GM21367 (cell line): ENCODE data around the gene KLHL15.
"Not testable (repeated sequence)": the region's sequence is repeated elsewhere in the genome, so short reads cannot be mapped to it uniquely, and the experiment has no call there.

ENCODE experiments used
- ATAC-seq: cut with Tn5 transposase; IDR thresholded peaks from one replicate; pipeline ENCODE4 v1.9.1; 2021; ENCODE audit not compliant: unreplicated experiment

The KLHL15 gene, protein sequence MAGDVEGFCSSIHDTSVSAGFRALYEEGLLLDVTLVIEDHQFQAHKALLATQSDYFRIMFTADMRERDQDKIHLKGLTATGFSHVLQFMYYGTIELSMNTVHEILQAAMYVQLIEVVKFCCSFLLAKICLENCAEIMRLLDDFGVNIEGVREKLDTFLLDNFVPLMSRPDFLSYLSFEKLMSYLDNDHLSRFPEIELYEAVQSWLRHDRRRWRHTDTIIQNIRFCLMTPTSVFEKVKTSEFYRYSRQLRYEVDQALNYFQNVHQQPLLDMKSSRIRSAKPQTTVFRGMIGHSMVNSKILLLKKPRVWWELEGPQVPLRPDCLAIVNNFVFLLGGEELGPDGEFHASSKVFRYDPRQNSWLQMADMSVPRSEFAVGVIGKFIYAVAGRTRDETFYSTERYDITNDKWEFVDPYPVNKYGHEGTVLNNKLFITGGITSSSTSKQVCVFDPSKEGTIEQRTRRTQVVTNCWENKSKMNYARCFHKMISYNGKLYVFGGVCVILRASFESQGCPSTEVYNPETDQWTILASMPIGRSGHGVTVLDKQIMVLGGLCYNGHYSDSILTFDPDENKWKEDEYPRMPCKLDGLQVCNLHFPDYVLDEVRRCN

GRCh38 chrX:24027086-24027485 lies at the start of gene KLHL15:
Gene KLHL15, minus strand, starts transcription at chrX:24027186. Its CDS starts 20,493 bp downstream, at chrX:24006693.
- ATAC-seq, result no peak

DNA sequence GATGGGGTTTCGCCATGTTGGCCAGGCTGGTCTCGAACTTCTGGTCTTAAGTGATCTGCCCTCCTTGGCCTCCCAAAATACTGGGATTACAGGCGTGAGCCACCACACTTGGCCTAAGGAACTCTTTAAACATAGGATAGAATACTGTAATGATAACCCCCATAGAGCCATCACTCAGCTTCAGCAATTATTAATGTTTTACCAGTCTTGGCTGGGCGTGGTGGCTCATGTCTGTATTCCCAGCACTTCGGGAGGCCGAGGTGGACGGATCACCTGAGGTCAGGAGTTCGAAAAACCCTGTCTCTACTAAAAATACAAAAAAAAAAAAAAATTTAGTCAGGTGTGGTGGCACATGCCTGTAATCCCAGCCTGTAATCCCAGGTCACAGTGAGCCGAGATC lies 42.9 kb upstream of the KLHL15 start:
- no peak for ATAC-seq

GRCh38 chrX:24063488-24063887 lies 36.5 kb upstream of the KLHL15 start:
- ATAC-seq, result no peak

DNA sequence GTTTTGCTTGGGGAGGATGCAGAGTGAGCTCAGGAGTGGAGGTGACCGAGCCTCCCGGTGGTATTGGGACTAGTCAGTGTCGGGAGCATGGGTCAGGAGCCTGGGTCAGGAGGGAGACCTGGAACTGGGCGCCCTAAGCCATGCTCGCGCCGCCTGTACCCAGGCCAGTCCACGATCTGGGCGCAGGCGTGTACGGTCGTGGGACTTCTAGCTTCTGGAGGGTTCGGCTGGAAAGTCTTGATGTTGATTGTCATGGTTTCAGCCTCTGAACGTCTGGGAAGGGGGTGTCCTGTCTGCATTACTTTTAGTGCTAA lies 28.0 kb upstream of the KLHL15 start:
- ATAC-seq, result peak; percentile 7

- ATAC-seq, result peak; percentile 91
Measured at GRCh38 chrX:24054182-24055042, 27.4 kb upstream of the KLHL15 start, which contains the start of gene EIF2S3. Gene EIF2S3, plus strand, starts transcription at chrX:24054956. Its CDS starts 13 bp downstream, at chrX:24054969.

DNA sequence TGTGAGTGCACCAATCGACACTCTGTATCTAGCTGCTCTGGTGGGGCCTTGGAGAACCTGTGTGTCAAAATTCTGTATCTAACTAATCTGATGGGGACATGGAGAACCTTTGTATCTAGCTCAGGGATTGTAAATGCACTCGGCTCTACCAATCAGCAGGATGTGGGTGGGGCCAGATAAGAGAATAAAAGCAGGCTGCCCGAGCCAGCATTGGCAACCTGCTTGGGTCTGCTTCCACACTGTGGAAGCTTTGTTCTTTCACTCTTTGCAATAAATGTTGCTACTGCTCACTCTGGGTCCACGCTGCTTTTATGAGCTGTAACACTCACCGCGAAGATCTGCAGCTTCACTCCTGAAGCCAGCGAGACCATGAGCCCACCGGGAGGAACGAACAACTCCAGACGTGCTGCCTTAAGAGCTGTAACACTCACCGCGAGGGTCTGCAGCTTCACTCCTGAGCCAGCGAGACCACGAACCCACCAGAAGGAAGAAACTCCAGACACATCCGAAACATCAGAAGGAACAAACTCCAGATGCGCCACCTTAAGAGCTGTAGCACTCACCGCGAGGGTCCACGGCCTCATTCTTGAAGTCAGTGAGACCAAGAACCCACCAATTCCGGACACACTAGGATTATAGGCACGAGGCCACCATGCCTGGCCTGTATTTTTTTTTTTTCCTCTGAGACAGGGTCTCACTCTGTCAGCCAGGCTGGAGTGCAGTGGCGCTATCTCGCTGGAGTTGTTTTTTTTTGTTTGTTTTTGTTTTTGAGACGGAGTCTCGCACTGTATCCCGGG lies 23.7 kb upstream of the KLHL15 start:
- not testable (repeated sequence) for ATAC-seq

DNA sequence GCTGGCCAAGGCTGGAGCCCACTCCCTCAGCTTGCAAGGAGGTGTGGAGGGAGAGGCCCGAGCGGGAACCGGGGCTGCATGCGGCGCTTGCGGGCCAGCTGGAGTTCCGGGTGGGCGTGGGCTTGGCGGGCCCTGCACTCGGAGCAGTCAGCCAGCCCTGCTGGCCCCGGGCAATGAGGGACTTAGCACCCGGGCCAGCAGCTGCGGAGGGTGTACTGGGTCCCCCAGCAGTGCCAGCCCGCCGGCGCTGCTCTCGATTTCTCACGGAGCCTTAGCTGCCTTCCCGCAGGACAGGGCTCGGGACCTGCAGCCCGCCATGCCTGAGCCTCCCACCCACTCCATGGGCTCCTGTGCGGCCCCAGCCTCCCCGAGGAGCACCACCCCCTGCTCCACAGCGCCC lies 22.7 kb upstream of the KLHL15 start:
- ATAC-seq, result not testable (repeated sequence)

DNA sequence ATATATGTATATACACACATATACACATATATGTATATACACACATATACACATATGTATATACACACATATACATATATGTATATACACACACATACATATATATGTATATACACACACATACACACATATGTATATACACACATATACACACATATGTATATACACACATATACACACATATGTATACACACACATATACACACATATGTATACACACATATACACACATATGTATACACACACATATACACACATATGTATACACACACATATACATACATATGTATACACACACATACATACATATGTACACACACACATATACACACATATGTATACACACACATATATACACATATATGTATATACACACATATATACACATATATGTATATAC lies 19.1 kb upstream of the KLHL15 start:
- not testable (repeated sequence) for ATAC-seq

GRCh38 chrX:24037729-24038128 lies 10.7 kb upstream of the KLHL15 start:
- ATAC-seq, result no peak

DNA sequence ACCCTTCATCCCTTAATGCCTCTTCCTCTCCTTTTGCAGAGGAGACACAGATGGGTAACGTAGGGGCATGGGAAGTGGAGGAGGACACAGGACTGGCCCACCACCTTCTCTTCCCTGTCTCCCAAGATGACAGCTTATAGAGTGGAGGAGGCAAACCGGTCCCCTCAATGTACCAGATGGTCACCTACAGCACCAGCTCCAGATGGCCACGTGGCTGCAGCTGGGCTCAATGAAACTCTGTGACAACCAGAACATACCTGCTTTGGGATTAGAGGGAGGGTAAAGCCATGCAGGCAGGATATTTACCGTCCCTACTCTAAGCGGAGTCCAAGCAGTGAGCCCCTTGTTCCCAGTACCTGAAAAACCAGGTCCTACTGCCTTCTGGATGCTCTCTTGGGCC lies 7.5 kb upstream of the KLHL15 start:
- ATAC-seq, result no peak

DNA sequence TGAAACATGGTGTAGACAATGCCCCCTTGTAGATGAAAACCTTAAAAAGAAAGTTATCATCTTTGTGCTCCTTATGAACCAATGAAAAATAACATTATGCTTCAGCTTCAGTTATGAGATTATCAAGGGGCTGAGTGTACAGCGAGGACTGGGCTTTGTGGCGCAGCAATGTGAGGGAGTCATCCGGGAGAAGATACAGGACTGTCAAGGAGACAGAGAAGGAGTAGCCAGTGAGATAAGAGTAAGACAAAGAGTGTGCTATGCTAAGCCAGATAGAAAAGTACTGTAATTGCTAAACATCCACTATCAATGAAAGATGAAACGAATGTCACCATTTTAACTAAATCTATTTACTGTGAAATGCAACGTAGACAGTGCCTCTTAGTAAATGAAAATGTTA lies 3.6 kb upstream of the KLHL15 start:
- no peak for ATAC-seq

- no peak for ATAC-seq
Measured at GRCh38 chrX:24027985-24028384, 999 bp upstream of the KLHL15 start.

- no peak for ATAC-seq
Measured at GRCh38 chrX:24026432-24026831, 554 bp downstream of the KLHL15 start.

GRCh38 chrX:24025741-24026403 lies 1.1 kb downstream of the KLHL15 start:
- peak; percentile 18 for ATAC-seq

DNA sequence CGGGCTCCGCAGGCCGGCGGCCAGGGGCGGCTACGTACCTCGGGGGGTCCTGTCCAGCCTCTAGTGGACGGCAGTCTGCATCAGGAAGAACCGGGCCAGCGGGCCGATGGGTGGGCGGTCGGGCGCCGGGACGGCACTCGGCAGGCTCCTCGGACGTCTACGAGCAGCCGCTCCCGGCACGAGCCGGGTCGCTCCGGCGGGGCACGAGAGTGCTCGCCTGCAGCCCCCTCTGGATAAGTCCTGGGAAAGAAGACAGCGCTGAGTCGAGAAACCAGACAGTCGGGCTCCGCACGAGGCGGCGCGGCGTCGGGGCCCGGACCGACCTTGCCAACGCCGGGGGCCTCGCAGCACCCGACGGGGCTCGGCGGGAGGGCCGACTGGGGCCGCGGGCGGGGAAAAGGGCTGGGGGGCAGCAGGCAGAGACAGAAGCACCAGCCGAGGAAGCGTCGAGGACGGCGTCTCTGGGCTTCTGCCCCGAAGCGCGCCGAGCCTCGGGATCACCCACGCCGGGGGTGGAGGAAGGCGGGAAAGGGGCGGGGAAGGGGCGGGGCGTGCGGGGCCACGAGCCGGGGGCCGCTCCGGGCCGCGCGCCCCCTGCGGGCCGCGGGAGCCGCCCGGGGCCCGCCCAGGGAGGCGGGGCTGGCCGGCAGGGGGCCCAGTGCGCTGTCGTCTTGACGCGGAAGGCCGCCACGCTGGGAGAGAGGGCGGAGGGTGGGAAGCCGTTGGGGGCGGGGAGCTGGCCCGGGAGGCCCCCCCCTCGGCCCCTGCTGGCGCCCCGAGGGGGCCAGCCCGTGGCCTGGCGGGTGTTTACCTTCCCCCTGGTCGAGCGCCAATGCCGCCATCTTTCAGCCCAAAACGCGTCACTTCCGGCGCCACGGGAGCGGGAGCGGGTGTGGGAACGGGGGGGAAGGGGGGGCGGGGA lies 1.9 kb downstream of the KLHL15 start:
- ATAC-seq, result peak; percentile 81

DNA sequence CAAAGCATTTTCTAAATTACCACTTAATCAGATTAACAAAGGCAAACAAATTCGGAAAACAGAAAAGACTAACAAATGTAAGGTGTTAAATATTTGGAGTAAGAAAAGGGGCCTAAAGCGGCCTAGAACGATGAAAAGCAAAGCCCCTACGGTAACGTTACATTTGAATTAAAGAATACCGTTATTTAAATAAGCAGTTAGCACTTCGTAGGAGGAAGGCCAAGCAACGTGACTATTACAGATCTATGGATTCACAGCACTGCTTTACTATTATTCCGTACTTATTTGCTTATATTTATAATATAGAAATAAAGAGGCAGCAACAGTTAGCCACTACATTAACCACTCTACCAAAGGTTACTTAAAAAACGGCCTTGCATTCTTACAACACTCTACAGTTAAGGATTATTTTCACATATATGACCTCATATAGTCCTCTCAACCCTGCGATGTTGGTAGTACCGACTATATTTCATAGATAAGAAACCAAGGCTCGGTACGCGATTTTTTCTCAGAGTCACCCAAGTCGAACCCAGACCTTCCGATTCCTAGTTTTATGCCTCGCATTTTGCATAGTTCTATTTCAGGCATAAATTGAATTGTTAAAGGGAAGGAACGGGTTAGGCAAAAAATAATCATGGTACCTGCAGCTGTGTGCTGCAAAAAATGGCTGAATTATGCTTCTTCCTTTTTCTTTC lies 2.9 kb downstream of the KLHL15 start:
- no peak for ATAC-seq

DNA sequence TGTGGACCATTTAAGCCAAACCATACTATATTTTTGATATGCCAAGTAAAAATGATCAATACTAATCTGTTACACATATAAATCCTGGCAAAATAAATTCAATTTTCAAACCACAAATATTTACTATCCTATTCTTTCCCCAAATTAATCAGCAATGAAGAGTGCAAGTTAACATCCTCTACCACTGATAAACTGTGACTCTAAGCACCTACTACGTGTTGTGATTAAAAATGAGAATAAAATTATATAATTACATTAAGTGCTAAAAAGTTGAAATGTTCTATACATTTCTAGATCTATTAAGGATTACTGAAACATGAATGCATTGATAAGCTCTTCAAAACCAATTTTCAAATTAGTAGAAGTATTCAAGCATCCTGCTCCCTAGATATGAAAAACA lies 3.4 kb downstream of the KLHL15 start:
- no peak for ATAC-seq

- ATAC-seq, result no peak
Measured at GRCh38 chrX:24020306-24020876, 6.6 kb downstream of the KLHL15 start.
